HG02884 (cell line): ENCODE measurements around the gene ELK3.
"Not testable (repeated sequence)": the region's sequence is repeated elsewhere in the genome, so short reads cannot be mapped to it uniquely, and the experiment has no call there.

ENCODE experiments used
- ATAC-seq: cut with Tn5 transposase; IDR thresholded peaks from one replicate; pipeline ENCODE4 v1.9.1; 2021; ENCODE audit warnings: mild to moderate bottlenecking, moderate library complexity; ENCODE audit not compliant: unreplicated experiment

ELK3 gene

DNA sequence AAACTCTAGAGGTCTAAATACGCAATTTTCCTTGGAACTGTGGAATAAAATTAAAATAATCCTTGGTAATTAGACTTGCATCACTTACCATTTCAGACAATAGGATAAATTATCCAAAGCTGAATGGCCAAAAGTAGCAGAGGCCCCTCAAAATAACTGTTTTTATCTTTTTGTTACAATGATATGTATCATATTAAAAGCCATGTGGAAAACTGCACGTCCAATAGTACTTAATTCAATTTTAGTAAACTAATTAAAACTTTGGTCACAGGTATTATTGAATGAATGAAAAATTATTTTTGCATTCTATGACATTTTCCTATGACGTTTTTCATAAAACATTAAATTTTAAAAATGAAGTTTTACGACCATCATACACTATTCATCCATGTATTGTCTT, 107.6 kb downstream of the ELK3 start:
- ATAC-seq = no peak

DNA sequence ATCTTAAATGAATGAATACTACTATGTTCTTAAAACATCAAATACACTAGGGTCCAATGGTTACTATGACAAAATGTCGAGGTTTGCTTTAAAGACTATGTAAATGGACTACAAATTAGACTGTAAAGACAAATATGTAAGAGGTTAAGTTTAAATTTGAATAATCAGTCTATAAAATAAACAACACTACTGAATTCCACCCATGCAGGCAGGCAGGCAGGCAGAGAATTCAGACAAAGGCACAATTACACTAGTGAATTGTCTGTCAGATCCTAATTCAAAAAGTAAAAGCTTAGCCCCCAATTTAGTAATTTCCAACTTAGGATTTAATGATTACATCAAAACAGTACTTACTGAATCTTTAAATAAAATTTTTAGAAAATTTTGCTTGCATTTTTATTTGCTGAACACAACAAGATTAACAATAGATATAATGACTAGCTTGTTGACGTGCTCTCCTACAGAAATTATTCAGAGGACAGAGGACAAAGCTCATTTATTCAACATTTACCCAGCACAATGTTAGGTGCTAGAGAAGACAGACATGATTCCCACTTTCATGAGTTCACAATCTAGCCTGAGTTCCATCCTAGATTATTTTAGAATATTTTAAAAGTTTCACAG, 108.6 kb downstream of the ELK3 start:
- ATAC-seq = no peak

DNA sequence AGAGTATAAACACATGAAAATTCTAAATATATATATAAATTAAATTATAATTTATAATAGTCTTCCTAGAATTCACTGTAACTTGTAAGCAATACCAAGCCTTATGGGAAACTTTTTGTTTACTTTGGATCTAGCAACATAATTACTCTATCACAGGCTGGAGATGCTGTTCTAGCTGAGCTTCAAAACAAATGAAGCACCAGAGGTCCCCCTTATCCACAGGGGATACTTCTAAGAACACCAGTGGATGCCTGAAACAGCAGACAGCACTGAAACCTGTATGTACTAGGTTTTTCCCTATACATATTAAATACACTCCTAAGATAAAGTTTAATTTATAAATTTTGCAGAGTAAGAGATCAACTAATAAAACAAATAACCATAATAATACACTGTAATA, 109.5 kb downstream of the ELK3 start:
- no peak for ATAC-seq

DNA sequence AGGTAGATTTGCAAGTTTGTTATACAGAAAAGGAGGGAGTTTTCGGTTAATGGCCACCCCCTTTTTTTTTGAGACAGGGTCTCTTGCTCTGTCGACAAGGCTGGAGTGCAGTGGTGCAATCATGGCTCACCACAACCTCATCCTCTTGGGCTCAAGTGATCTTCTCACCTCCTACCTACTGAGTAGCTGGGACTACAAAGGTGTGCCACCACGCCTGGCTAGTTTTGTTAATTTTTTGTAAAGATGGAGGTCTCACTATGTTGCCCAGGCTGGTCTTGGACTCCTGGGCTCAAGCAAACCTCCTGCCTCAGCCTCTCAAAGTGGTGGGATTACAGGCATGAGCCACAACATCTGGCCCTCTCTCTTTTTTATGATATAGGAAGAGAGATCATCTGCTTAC, 111.5 kb downstream of the ELK3 start:
- ATAC-seq = no peak

DNA sequence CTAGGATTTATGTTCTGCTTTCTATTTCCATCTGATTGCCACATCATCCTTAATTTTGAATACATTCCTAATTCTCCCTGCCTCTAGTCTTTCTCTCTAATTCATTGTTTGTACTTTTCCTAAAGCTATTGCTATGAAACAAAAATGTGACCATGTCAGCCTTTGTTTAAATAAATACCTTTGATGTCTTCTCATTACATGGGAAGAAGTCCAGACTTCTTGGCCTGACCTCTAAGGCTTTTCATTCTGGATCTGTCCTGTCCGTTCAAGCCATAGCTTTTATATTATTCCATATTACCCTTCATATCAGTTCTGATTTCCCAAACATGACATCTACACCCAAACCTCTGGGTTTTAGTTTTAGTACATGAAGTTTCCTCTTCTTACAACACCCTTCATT, 114.7 kb downstream of the ELK3 start:
- ATAC-seq = no peak

DNA sequence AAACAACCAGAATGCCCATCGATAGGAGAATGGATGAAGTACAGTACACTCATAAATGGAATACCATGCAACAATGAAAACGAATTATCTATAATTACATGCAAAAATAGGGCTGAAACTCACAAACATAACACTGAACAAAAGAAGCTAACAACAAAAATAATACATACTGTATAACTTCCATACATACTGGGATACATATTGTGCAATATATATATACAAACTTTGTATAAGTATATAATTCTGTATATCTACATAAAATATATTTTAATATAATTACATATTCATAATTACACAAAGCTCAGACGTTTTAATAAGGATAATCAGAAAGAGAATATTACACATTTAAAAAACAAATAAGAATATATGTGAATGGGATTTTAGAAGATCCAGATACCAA, 115.9 kb downstream of the ELK3 start:
- no peak for ATAC-seq

DNA sequence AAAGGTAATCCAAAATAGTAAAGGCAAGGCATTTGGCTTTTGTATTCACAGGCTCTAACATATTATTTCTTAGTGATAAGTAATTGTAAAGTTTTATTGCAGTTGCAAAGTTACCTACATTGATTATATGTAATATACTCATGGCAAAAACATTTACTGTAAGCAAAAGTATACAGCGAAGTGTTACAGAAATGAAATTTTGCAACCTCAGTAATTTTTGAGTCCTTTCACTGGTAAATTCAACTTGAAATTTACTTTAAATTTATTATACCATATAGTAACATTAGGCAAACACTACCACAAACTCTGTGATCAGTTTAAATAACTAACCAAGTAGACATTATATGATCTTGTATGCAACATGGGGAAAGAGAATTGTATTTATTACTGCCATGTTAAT, 117.0 kb downstream of the ELK3 start:
- no peak for ATAC-seq

DNA sequence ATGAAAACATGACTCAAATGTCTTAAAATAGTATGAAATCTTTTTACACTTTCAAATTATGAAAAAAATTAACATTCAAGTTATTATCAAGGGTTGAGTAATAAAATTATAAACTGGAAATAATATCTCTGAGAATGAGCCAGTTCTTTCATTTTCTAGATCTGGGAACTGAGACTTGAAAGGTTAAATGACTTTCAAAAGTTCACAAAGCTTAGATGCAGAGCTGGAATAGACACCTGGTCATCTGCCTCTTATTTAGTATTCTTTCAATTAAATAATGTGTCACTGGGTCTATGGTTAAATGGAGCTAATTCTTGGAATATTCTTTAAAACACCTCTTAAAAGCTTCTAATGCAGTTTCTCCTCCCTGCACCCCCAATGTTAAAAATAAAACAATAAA, 119.4 kb downstream of the ELK3 start:
- ATAC-seq = no peak

DNA sequence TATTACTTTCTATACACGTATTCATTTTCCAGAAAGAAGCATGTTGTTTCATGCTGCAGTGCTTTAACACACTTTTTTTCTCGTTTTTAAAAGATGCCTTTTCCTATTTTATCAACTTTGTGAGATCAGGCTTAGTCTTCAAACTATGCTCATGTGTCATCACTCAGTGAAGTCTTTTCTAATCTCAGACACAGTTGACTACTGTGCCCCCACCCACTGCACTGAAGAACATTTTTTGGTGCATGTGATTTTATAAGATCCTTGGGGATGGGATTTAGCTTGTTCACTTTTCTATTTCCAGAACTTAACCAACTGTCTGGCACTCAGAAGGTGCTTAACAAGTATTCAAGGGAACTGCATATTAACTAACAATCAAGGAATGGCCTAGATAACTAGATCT, 120.5 kb downstream of the ELK3 start:
- no peak for ATAC-seq

DNA sequence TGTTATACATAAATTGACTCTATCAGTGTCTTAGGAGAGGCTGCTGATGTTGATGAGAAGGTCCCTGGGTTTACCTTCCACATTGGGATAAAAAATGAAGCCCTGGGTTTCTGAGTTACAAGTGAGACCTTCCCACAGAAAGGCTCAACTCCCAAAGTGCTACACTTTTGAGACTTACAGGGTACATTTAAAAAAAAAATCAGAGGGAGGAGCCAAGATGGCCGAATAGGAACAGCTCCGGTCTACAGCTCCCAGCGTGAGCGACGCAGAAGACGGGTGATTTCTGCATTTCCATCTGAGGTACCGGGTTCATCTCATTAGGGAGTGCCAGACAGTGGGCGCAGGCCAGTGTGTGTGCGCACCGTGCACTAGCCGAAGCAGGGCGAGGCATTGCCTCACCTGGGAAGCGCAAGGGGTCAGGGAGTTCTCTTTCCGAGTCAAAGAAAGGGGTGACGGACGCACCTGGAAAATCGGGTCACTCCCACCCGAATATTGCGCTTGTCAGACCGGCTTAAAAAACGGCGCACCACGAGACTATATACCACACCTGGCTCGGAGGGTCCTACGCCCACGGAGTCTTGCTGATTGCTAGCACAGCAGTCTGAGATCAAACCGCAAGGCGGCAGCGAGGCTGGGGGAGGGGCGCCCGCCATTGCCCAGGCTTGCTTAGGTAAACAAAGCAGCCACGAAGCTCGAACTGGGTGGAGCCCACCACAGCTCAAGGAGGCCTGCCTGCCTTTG, 121.7 kb downstream of the ELK3 start:
- not testable (repeated sequence) for ATAC-seq

DNA sequence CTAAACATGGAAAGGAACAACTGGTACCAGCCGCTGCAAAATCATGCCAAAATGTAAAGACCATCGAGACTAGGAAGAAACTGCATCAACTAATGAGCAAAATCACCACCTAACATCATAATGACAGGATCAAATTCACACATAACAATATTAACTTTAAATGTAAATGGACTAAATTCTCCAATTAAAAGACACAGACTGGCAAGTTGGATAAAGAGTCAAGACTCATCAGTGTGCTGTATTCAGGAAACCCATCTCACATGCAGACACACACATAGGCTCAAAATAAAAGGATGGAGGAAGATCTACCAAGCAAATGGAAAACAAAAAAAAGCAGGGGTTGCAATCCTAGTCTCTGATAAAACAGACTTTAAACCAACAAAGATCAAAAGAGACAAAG, 123.6 kb downstream of the ELK3 start:
- ATAC-seq = not testable (repeated sequence)
